ENCODE measurements around the gene BCL2. TPM values are rescaled to one million over a fixed set of nuclear protein-coding genes. Genes with fewer than 3 reads are reported as not detected.

Gene BCL2
- total RNA-seq, 1 experiment from 2014 or later: 1.3 TPM

DNA sequence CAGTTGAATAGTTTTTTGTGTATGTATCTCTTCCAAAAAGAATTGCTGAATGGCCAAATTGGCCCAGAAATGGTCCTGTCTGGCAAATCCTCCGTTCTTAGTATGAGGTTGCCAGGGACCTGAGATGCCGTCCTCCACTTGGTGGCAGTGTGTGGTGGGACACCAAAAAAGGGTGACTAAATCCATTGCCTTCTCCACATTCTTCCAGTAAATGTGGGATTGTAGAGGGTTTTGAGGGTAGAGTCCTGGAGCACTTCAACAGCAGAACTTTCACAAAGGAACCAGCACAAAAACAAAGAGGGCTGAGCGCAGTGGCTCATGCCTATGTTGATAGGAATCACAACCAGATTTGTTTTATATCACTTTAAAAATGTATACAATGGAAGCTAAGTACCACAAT, 199.9 kb downstream of the BCL2 start:
- H2AK5ac ChIP-seq (ENCODE audit: insufficient read length, low read length): no peak overlapping the region
- H3K23ac ChIP-seq (ENCODE audit: insufficient read length, low read depth, low read length): no peak overlapping the region
- no peaks in the 10 kb centered on the region for H3K27me3 ChIP-seq (ENCODE audit: insufficient read depth, low read length)
- H3K56ac ChIP-seq (ENCODE audit: insufficient read length, low read depth, low read length): no peak overlapping the region
- no peak overlapping the region for H3K27ac Mint-ChIP-seq
- no peaks in the 10 kb centered on the region for H3K79me2 ChIP-seq (ENCODE audit: insufficient read depth, low read length)
- no peaks in the 10 kb centered on the region for H3K79me1 ChIP-seq (ENCODE audit: insufficient read depth, low read depth, low read length, poor library complexity, severe bottlenecking)
- no peak overlapping the region for H3T11ph ChIP-seq (ENCODE audit: low read length)
- H3K36me3 Mint-ChIP-seq (ENCODE audit: insufficient read depth in 1 of 3, low read depth in 3 of 3): no peaks in the 10 kb centered on the region
- H3K4me1 Mint-ChIP-seq: peaks cover 0 to 5% of the 10 kb centered on the region in 2 experiments; a peak in 1 of 4 replicates
- H2BK120ac ChIP-seq (ENCODE audit: low read depth, low read length, poor library complexity, severe bottlenecking): no peak overlapping the region
- no peaks in the 10 kb centered on the region for H3K9me3 ChIP-seq (ENCODE audit: control insufficient read depth, low read depth, low read length)
- no peak overlapping the region for H4K91ac ChIP-seq (ENCODE audit: insufficient read length, low read depth, low read length)
- H3K4ac ChIP-seq (ENCODE audit: low read depth, low read length): no peak overlapping the region
- H2BK5ac ChIP-seq (ENCODE audit: insufficient read length, low read length): no peak overlapping the region
- no peak overlapping the region for H2BK12ac ChIP-seq (ENCODE audit: insufficient read length, low read depth, low read length)
- no CpG with 5 or more reads among the region's 3 CpGs for whole genome bisulfite sequencing (ENCODE audit: extremely low coverage, insufficient read length, low lambda C conversion rate)
- H3K4me1 ChIP-seq (ENCODE audit: insufficient read depth, low read length): no peaks in the 10 kb centered on the region
- no peaks in the 10 kb centered on the region for H3K9me3 Mint-ChIP-seq
- H2BK20ac ChIP-seq (ENCODE audit: low read depth, low read length, poor library complexity, severe bottlenecking): no peak overlapping the region
- no peak overlapping the region for H2AFZ ChIP-seq (ENCODE audit: low read length)
- peaks cover 8% of the 10 kb centered on the region for H3K27me3 Mint-ChIP-seq (ENCODE audit: low read depth)
- no peak overlapping the region for H3K18ac ChIP-seq (ENCODE audit: insufficient read length, low read depth, low read length)
- no peak overlapping the region for H4K8ac ChIP-seq (replicated peaks; ENCODE audit: insufficient read length, low read depth, low read length)
- H3K23me2 ChIP-seq (ENCODE audit: insufficient read length, low read depth, low read length, poor library complexity, severe bottlenecking): no peaks in the 10 kb centered on the region
- H3K14ac ChIP-seq (ENCODE audit: insufficient read depth, low read length): no peak overlapping the region
- TF ChIP-seq, protein P1, sequence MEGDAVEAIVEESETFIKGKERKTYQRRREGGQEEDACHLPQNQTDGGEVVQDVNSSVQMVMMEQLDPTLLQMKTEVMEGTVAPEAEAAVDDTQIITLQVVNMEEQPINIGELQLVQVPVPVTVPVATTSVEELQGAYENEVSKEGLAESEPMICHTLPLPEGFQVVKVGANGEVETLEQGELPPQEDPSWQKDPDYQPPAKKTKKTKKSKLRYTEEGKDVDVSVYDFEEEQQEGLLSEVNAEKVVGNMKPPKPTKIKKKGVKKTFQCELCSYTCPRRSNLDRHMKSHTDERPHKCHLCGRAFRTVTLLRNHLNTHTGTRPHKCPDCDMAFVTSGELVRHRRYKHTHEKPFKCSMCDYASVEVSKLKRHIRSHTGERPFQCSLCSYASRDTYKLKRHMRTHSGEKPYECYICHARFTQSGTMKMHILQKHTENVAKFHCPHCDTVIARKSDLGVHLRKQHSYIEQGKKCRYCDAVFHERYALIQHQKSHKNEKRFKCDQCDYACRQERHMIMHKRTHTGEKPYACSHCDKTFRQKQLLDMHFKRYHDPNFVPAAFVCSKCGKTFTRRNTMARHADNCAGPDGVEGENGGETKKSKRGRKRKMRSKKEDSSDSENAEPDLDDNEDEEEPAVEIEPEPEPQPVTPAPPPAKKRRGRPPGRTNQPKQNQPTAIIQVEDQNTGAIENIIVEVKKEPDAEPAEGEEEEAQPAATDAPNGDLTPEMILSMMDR (conservative IDR thresholded peaks at IDR 0.05): peak; percentile 66
- H2BK15ac ChIP-seq (ENCODE audit: low read depth, low read length): no peak overlapping the region
- H4K20me1 ChIP-seq (ENCODE audit: control insufficient read depth, insufficient read depth, insufficient read length): no peaks in the 10 kb centered on the region
- H3K4me2 ChIP-seq (ENCODE audit: insufficient read depth, insufficient read length, low read length): no peak overlapping the region
- H4K5ac ChIP-seq (ENCODE audit: insufficient read length, low read depth, low read length): no peak overlapping the region
- H3K27ac ChIP-seq (ENCODE audit: insufficient read length, low read depth, low read length): no peak overlapping the region
- peak; percentile 45 for DNase-seq
- no peak overlapping the region for H3K4me3 Mint-ChIP-seq
- no peak overlapping the region for H3K9ac ChIP-seq (ENCODE audit: extremely low read depth, insufficient read length, low read length)

Measured in H9 (cell line).